CD14-positive monocyte (primary cell): ENCODE measurements around the gene ROR1. TPM values are rescaled to one million over a fixed set of nuclear protein-coding genes. Genes with fewer than 3 reads are reported as not detected.

Source experiments
- DNase-seq, 3 donors: peaks; one replicate each; pipeline ENCODE4 v3.0.0-alpha.2; 2011 to 2022
- H2AFZ ChIP-seq: 2 replicates; pipeline ENCODE4 v1.6.0; 2012; ENCODE audit warnings: mild to moderate bottlenecking, low read depth, low read length, inconsistent platforms; ENCODE audit not compliant: insufficient read depth, poor library complexity, severe bottlenecking
- H3K27ac ChIP-seq, 2 donors: 1 replicate in 1 of 2; 2 replicates in 1 of 2; pipeline ENCODE4 v1.5.1; 2012 to 2013; ENCODE audit warnings: low read length in 2 of 2, control low read depth in 1 of 2, inconsistent platforms in 1 of 2, low read depth in 1 of 2, mild to moderate bottlenecking in 1 of 2
- H3K27me3 ChIP-seq, 2 donors: one replicate each; pipeline versions ENCODE4 v1.6.0 to v1.6.1; 2011 to 2013; ENCODE audit warnings: low read length in 2 of 2; ENCODE audit not compliant: control insufficient read depth in 2 of 2, insufficient read depth in 2 of 2
- H3K36me3 ChIP-seq, 2 donors: replicated peaks in 1 of 2; 1 replicate in 1 of 2; 2 replicates in 1 of 2; pipeline versions ENCODE4 v1.5.1 to v1.6.1; 2012 to 2013; ENCODE audit warnings: low read length in 2 of 2, control low read depth in 1 of 2, inconsistent platforms in 1 of 2, mild to moderate bottlenecking in 1 of 2; ENCODE audit not compliant: insufficient read depth in 2 of 2, control insufficient read depth in 1 of 2
- H3K4me1 ChIP-seq, 2 donors: 1 replicate in 1 of 2; 2 replicates in 1 of 2; pipeline versions ENCODE4 v1.5.1 to v1.6.1; 2012 to 2013; ENCODE audit warnings: low read length in 2 of 2, control low read depth in 1 of 2, inconsistent platforms in 1 of 2, mild to moderate bottlenecking in 1 of 2, moderate library complexity in 1 of 2; ENCODE audit not compliant: insufficient read depth in 2 of 2, control insufficient read depth in 1 of 2
- H3K4me2 ChIP-seq: replicated peaks from 2 replicates; pipeline ENCODE3; 2012; ENCODE audit warnings: low read length, moderate library complexity, mild to moderate bottlenecking; ENCODE audit not compliant: poor library complexity, severe bottlenecking; ENCODE audit errors: extremely low read depth
- H3K4me3 ChIP-seq, 3 experiments: fragments of 200-600 bp in 1 of 3; sonication (generic) in 1 of 3; replicated peaks in 1 of 3; 1 replicate in 2 of 3; 2 replicates in 1 of 3; pipeline ENCODE4 v1.5.1; 2011 to 2013; ENCODE audit warnings: low read length in 3 of 3, mild to moderate bottlenecking in 3 of 3, control low read depth in 2 of 3, low read depth in 2 of 3, inconsistent platforms in 1 of 3, moderate library complexity in 1 of 3
- H3K79me2 ChIP-seq: 2 replicates; pipeline ENCODE4 v1.6.0; 2012; ENCODE audit warnings: mild to moderate bottlenecking, control low read depth, inconsistent platforms, low read length, moderate library complexity; ENCODE audit not compliant: insufficient read depth
- H3K9ac ChIP-seq: 2 replicates; pipeline ENCODE4 v1.6.0; 2017; ENCODE audit warnings: low read length, mild to moderate bottlenecking; ENCODE audit not compliant: insufficient read depth, poor library complexity, severe bottlenecking
- H3K9me3 ChIP-seq, 2 donors: replicated peaks in 1 of 2; 1 replicate in 1 of 2; 2 replicates in 1 of 2; pipeline versions ENCODE4 v1.5.1 to v1.6.1; 2012 to 2013; ENCODE audit warnings: low read length in 2 of 2, control low read depth in 1 of 2; ENCODE audit not compliant: control insufficient read depth in 1 of 2, insufficient read depth in 1 of 2
- H4K20me1 ChIP-seq: 2 replicates; pipeline ENCODE4 v1.6.0; 2012; ENCODE audit warnings: mild to moderate bottlenecking, low read length, control low read depth, moderate library complexity; ENCODE audit not compliant: insufficient read depth
- H3K27ac Mint-ChIP-seq, 7 donors: one replicate each; pipeline ENCODE4 v1.8.0; 2020; ENCODE audit warnings: mild to moderate bottlenecking in 7 of 7, mixed read lengths in 7 of 7, moderate library complexity in 6 of 7, inconsistent platforms in 2 of 7
- H3K27me3 Mint-ChIP-seq, 3 donors: one replicate each; pipeline ENCODE4 v1.8.0; 2021 to 2022; ENCODE audit warnings: low read depth in 3 of 3, mild to moderate bottlenecking in 3 of 3, mixed read lengths in 3 of 3, moderate library complexity in 3 of 3, inconsistent platforms in 1 of 3
- H3K36me3 Mint-ChIP-seq, 2 donors: one replicate each; pipeline ENCODE4 v1.8.0; 2020; ENCODE audit warnings: mixed read lengths in 2 of 2, inconsistent platforms in 1 of 2, mild to moderate bottlenecking in 1 of 2
- H3K4me1 Mint-ChIP-seq: one replicate; pipeline ENCODE4 v1.8.0; 2020; ENCODE audit warnings: mild to moderate bottlenecking, mixed read lengths
- H3K4me3 Mint-ChIP-seq, 2 donors: one replicate each; pipeline ENCODE4 v1.8.0; 2020; ENCODE audit warnings: mild to moderate bottlenecking in 2 of 2, mixed read lengths in 2 of 2, moderate library complexity in 1 of 2
- H3K9me3 Mint-ChIP-seq, 7 donors: one replicate each; pipeline ENCODE4 v1.8.0; 2020 to 2022; ENCODE audit warnings: mixed read lengths in 7 of 7, mild to moderate bottlenecking in 6 of 7, moderate library complexity in 6 of 7, inconsistent platforms in 2 of 7
- CTCF ChIP-seq: fragments of 200-600 bp; IDR thresholded peaks from one replicate; pipeline ENCODE4 v1.8.0; 2022; ENCODE audit warnings: antibody characterized with exemption, mild to moderate bottlenecking
- WGBS: methylation state at CpG from one replicate; pipeline ENCODE4 v1.1.5; 2013; ENCODE audit warnings: missing lambda C conversion rate; ENCODE audit not compliant: insufficient coverage; 5-methylcytosine and 5-hydroxymethylcytosine counted together
- intact Hi-C, 2 donors: fragments of 100-400 bp; cut with micrococcal nuclease; formaldehyde crosslinking; loops; one replicate each; pipeline versions ENCODE4 v1.15.0 to v1.15.1; 2023
- polyA plus RNA-seq, 3 donors: library from polyadenylated mRNA; depleted of rRNA in 1 of 3; unstranded in 2 of 3; stranded (reverse) in 1 of 3; fragments of 300-500 nt in 2 of 3; fragments of >200 nt in 1 of 3; fragmentation: Illumina TruSeq in 2 of 3; gene quantifications; 1 replicate in 2 of 3; 2 replicates in 1 of 3; pipeline ENCODE4 v1.2.3, GENCODE V29; 2012 to 2021

Gene ROR1
- polyA plus RNA-seq, 3 donors: not detected

GRCh38 chr1:63983391-63984256 lies 209.8 kb downstream of the ROR1 start:
- Mint-ChIP-seq H3K27ac (no peak overlapping the region), H3K27me3 (peaks cover 0 to 1% (median 0%) of the 10 kb centered on the region in 3 donors), H3K9me3 (no peaks in the 10 kb centered on the region), H3K4me3 (no peak overlapping the region), H3K4me1 (no peaks in the 10 kb centered on the region), H3K36me3 (no peaks in the 10 kb centered on the region)
- no peaks in the 10 kb centered on the region for H4K20me1 ChIP-seq
- H3K9me3 ChIP-seq: no peaks in the 10 kb centered on the region
- no peak for DNase-seq
- H3K4me1 ChIP-seq: no peaks in the 10 kb centered on the region
- no peak overlapping the region for H3K27ac ChIP-seq
- intact Hi-C loops: no loop called here
- no peak overlapping the region for H3K9ac ChIP-seq
- H2AFZ ChIP-seq: no peak overlapping the region
- no peak overlapping the region for H3K4me2 ChIP-seq
- no peak for TF ChIP-seq CTCF
- no peaks in the 10 kb centered on the region for H3K27me3 ChIP-seq
- H3K79me2 ChIP-seq: no peaks in the 10 kb centered on the region
- H3K36me3 ChIP-seq: no peaks in the 10 kb centered on the region
- WGBS: no CpG with 5 or more reads among the region's 7 CpGs
- H3K4me3 ChIP-seq: no peak overlapping the region

DNA sequence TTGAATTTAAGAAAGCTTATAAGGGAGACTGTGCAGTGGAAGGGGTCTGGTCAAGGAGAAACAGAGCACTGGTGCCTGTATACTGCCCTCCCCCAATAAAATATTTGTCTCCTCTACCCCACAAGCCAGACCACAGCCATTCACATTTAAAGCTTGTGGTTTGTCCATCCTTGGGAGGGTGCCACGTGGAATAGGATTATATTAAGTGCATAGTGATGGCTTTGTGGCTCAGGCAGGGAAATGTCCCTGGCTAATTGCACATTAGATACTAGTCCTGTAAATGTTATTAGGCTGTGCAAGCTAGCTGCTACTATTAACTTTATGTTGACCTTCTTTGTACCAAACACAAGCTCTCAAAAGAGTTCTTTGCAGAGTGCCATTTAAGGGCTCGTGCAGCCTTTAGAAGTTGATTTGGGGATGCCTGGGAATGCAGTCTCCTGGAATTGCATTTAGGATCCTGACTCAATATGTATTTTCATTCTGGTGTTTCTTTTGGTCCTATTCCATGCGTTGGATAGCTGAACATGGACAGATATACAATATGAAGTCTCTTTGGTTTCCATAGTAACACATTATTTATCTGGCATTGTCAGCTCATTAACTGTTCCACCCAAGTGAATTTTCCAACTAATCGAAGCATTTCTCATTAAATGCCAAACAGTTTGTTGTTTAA lies 210.6 kb downstream of the ROR1 start:
- intact Hi-C loops: no loop called here
- Mint-ChIP-seq H3K27ac (no peak overlapping the region), H3K4me1 (no peaks in the 10 kb centered on the region), H3K9me3 (no peaks in the 10 kb centered on the region), H3K4me3 (no peak overlapping the region), H3K27me3 (peaks cover 0 to 1% (median 0%) of the 10 kb centered on the region in 3 donors), H3K36me3 (no peaks in the 10 kb centered on the region)
- H3K9me3 ChIP-seq: no peaks in the 10 kb centered on the region
- no peaks in the 10 kb centered on the region for H4K20me1 ChIP-seq
- H3K4me1 ChIP-seq: no peaks in the 10 kb centered on the region
- no peak for TF ChIP-seq CTCF
- H3K36me3 ChIP-seq: no peaks in the 10 kb centered on the region
- H3K4me3 ChIP-seq: no peak overlapping the region
- no peaks in the 10 kb centered on the region for H3K27me3 ChIP-seq
- no peak overlapping the region for H2AFZ ChIP-seq
- H3K4me2 ChIP-seq: no peak overlapping the region
- no peak overlapping the region for H3K9ac ChIP-seq
- DNase-seq: no peak
- H3K79me2 ChIP-seq: no peaks in the 10 kb centered on the region
- H3K27ac ChIP-seq: no peak overlapping the region
- 0% methylated on average over 1 of the region's 4 CpGs for WGBS
